GM18526 (cell line): ENCODE results near the gene BRAP.

Source experiments
- POLR2A ChIP-seq: IDR thresholded peaks from 3 replicates; pipeline ENCODE4 v1.6.1; 2011; ENCODE audit not compliant: insufficient read length; ENCODE audit errors: extremely low read depth

Gene BRAP

DNA sequence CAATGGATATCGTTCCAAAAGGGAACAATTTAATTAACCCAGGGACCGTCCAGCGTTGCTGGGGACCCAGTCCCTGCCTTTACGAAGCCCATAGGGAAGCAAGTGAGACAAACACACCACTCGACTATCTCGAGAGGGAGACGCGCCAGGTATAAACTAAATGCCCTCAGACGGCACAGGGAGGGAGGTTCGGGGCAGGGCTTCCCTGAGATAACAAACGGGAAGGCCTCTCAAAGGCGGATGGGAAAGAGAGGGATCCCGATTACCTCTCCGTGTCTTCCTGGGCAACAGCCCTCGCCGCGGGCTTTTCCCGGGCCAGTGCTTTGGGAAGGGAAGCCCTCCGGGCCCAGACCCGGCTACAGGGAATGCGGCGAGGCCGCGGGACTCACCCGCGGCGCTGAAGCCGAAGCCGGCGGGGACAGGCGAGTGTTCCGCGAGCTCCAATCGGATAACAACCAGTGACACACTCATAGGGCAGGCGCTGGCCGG lies 390 bp downstream of the BRAP start:
- TF ChIP-seq POLR2A = no peak

DNA sequence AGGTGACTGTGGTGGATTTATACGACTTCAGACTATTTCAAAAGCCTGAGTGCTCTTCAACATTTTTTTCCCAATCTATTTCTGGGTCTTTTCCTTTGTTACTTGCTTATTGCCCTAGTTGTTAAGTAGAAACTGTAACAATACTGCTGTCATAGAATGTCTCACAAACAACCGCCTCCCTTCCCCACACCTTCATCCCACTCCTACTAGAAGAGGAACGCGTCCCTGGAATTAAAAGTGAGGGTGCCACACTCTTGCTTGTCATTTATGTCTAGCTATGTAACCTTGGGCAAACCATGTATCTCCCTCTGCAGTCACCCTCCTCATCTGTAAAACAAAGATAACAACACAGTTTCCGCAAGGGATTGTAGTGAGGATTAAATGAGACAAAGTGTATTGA lies 8.6 kb downstream of the BRAP start:
- no peak for TF ChIP-seq POLR2A

DNA sequence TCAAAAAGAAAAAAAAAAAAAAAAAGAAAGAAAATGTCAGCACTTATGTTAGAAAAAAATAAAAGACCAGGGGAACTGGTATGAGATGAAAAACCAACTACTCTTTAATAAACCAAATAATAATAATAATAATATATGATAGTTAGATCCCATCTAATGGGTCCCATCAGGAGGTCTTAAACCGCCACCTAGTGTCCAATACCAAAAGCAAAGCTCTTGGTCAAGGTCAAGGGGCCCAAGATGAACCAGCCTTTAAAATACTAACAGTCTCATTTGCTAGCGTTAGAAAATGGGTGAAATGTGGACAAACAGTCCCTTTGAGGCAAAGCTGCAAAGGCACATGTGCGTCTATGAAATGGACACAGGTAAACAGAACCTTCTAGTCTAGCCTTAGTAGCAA lies 12.3 kb downstream of the BRAP start:
- no peak for TF ChIP-seq POLR2A

DNA sequence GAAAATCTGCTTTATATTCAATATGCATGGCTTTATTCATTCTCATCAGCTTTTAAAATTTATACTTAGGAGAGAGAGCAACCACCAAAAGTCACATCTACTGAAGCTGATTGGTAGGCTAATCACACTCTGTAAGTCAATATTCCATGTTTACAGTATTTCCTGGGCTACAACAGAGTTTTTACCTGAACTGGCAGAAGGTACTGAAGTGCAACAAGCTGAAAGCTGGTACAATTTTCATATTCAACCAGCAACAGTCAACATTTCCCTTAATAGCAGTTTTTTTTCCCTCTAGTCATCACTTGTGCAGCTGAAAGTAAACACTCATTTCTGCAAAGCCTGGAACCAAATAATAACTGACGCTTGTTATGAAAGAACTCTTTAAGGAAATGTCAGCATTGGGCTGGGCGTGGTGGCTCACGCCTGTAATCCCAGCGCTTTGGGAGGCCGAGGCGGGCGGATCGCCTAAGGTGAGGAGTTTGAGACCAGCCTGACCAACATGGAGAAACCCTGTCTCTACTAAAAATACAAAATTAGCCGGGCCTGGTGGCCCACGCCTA lies 12.9 kb downstream of the BRAP start:
- no peak for TF ChIP-seq POLR2A

DNA sequence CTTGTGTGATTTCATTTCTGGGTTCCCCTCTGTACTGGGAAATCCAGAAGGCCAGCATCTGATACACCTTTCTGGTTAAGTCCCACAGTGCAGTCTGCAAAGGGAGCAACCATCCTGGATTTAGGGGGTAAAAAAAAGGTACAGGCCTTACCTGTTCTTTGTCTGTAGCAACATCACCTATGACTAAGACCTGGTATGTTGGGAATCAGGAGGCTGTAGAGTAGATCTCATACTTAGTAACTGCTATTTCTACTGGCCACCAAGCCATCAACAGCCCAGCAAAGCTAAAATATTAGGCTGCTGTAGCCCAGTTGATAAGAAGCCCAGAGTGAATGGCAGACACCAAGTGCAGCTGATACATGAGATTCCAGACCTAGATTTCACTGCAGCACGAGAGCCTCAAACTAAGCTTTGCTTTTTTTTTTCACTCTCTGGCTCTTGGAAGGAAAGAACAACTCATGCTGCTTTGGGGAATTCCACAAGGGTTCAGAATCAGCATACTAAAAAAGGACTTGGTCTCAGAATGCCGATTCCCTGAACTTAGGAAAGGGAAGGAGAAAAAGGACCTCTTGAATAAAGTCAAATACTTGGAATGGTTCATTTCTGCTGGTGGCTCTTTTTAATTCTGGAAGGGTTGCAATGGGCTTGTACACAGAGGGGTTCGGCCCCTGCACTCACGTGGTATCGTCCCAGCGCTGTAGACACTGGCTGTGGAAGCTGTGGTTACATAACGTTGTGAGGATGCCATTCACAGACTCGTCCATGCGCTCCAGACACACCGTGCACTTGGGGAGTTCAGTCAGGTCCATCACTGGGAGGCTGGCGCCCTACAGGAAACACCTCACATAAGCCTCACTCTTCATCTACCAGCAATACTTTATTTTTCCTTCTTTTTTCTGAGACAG lies 20.5 kb downstream of the BRAP start:
- no peak for TF ChIP-seq POLR2A

DNA sequence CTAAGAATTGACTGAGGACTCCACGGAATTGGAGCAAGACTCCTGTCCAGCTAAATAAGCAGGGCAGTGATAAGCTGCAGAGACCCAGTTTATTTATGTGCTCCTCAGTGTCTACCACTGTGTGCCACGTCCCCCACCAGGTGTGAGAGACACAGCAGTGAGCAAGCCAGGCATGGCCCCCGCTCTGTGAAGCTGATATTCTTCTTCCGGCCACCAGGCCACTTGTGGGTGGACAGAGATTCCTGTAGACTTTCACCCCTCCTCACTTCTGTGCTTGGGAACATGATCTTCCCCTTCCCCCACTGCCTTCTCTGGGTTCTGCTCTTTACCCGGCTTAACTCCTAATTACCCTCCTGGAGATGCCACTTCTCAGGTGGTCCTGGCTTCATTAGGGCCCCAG lies 21.3 kb downstream of the BRAP start:
- TF ChIP-seq POLR2A = no peak

DNA sequence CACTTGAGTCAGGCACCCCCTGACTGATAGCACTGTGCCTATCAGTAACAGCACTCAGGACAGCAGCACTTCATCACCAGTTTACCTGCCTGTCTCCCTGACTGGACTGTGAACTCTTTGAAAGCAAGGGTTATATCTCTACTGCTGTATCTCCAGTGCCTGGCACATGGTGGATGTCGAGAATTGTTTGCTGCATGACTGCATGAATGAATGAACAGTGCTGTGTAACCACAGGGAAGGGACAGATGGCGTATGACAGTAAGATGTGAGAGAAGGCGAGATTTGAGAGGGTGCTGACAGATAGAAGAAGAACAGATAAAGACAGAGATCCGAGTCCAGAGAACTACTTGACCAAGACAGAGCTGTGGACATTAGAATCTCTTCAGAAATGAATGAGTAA lies 29.7 kb downstream of the BRAP start:
- no peak for TF ChIP-seq POLR2A

DNA sequence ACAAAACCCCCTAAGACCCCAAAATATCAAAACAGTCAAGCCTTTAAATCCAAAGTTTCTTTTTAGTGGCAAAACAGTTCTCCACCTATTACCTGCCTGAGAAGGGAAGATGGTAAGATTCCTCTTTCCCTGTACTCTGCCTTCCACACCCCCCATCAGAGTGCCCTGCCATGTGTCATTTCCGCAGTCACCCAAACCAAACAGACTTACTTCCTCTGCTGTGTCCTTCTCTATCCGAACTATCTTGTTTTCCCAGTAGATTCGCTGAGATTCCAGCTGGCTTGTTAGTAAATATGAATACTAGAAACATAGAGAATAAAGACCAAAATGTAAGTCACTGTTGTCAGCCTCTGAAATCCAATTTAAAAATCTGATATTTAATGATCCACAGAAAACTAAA lies 30.4 kb downstream of the BRAP start:
- TF ChIP-seq POLR2A = no peak

DNA sequence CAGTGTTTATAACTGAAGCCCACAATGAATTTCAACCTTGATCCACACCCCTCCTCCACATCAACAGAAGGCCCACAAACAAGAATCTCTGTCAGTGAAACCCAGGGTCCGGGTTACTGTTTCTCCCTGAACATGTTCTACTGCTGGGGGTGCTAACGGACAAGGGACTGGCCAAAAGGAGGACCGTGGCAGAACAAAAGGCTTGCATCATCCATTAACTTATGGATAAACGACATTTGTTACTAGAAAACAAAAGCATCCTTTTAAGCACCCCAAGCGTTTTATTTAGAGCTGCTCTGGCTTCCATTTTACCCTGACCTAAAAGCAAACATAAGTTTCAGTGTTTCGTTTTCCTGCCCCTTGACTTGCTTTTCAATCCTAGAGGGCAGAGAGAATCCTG lies 32.2 kb downstream of the BRAP start:
- no peak for TF ChIP-seq POLR2A

DNA sequence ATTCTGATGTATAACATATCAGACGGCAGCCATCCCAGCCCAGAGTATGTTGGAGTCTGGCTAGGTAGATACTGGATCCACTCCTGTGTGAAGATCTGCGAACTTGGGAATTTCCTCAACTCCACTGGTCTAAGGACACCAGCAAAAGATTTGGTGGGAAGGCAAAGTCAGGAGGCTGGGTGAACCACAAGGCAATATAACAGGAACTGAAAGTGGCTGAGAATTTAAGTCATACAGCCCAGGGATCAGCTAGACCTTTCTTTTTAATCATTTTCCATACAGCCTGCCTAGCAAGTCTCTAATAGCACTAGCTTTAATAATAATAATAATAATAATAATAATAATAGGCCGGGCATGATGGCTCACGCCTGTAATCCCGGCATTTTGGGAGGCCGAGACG lies 34.8 kb downstream of the BRAP start:
- no peak for TF ChIP-seq POLR2A

DNA sequence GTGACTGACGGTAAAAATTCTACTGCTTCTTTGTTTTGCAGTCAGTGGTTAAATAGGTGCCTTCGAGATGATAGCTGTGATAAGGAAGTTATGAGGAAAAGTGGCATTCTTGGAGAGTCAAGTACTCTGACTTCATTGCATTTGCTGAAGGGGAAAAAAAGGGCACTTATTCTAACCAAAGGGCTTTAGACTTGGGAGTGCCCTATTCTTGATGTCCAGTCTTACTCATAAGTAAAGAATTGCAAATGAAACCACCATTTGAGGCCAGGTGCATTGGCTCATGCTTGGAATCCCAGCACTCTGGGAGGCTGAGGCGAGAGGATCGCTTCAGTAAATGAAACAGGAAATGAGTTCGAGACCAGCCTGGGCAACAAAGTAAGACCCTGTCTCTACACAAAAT lies 40.3 kb downstream of the BRAP start:
- TF ChIP-seq POLR2A = no peak

DNA sequence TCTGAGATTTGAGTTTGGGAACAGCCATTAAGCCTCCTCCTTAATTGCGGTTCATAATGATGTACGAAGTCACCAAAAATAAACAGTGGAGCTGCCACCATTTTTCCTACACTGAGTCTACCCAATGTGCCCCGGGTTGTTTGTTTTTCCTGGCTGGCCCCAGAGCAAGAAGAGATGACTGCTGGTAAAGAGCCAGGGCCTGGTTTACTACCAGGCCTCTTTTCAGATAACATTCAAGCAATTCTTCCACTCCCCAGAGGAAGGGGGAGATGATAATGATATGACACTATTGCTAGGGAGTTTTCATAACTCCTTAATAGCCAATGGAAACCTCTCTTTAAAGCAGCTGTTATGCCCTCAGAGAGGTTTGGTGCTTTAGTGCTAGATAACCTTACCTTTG lies 42.3 kb downstream of the BRAP start:
- TF ChIP-seq POLR2A = no peak

DNA sequence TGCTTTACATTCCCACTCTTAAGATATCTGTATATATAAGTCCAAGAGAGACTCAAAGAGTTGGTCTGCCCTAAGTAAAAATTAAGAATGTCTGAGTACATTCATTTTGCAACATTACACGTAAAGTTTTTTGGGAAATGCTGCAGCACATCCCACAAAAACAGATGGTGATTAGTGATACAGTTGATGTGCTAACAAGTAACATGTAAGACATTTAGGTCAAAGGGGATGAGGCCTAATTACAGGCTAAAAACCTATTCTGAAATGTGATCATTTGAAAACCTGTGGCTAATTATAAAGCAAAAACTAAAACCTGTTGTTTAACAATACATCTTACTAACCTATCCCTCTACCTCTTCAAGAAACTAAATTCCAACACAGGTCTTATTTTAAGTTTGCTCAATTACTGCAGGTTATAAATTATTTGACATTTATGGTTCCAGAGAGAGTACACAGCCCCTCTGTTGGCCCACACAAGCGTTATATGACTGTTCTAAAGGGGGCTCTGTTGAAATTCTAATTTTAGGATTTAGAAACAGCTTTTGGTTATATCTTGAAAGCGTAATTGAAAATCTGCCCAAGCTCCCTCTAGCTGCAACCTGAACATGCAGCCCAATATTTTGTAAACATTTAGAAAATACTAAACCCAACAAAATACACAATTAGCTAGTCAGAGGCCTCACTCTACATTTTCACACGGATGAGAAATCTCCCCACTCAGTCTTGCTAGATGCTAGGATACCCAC lies 42.9 kb downstream of the BRAP start:
- no peak for TF ChIP-seq POLR2A

DNA sequence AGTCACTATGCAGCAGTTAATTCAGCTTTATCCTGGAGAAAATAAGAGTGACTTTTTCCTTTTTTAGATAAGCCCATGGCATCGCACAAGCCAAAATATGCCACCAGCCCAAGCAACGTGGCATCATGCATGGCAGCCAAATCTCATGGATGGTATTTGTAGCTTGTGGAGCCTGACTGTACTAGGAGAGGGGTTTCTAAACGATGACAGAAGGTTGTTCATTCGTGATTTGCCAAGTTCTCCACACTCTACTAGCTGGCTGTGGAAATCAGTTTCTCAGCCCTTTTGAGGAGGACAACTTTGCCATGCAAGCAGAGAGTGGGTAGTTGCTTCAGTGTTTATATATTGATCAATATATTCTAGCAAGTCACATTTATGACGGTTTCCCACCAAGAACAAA lies 45.2 kb downstream of the BRAP start:
- TF ChIP-seq POLR2A = no peak

DNA sequence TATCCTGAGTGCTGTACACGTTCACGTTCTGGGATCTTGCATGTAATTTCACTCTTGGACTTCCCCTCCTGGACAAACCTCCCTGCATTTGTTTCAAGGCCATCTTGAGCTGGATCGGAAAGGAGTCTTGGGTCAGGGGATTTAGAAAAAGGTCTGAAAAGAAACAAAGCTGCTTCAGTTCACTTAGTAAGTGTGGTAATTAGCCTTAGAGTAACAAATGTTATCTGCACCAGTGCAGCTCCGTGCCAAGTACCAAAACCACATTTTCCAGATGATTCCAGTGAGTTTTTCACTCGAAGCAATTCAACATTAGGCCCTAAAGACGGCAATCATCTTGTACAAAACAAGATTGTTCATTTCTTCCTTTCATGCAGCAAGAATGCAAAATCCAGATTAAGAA lies 47.2 kb downstream of the BRAP start:
- no peak for TF ChIP-seq POLR2A
